GM12875 (cell line): ENCODE data around the gene MAPK12.

ENCODE experiments used
- H3K4me3 ChIP-seq: one replicate; pipeline ENCODE4 v1.5.1; 2011; ENCODE audit warnings: low read depth, low read length, control low read depth
- TF ChIP-seq, protein P1 (sequence below): IDR thresholded peaks from 2 replicates; pipeline ENCODE4 v1.5.1; 2011; ENCODE audit warnings: low read depth, mild to moderate bottlenecking, control low read depth, inconsistent platforms, low read length, moderate library complexity, borderline replicate concordance; ENCODE audit not compliant: insufficient read depth

Gene MAPK12

DNA sequence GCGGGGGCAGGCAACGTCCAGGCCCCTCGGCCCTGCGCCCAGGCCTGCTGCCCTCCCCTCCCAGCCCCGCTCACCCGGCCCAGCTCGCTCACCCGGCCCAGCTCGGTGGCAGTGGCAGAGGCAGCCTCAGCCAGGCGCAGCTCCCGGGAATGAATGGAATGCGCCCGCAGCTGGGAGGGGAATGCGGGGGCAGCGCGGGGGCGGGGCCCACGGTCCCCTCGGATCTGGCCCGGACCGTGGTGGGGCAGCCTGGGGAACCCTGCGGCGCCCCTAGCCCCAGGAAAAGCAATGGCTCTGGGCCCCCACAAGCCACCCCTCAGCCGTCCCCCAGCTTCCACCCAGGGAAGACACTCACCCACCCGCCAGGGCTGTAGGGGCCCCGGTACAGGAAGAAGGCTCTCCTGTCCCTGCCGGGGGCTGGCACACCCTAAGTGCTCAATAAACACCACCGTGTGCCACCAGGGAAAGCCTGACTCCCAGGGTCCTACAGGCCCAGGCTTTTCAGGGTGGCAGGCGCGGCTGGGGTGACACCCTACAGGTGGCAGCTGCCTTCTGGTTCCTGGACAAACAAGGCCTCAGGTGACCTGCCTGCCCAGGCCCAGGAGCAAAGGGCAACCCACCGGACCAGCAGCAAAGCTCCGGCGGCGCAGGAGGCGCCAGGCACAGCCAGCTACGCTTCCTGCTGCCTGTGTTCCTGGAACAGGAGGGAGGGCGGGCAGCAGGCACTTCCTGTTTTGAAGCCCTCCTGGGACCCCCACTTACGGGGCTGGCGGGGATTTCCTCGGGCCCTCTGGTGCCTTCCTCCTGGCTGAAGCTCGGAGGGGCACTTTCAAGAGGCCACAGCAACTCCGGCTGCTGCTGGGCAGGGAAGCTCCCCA, 32.2 kb upstream of the MAPK12 start:
- no peak overlapping the region for H3K4me3 ChIP-seq
- TF ChIP-seq, protein P1, sequence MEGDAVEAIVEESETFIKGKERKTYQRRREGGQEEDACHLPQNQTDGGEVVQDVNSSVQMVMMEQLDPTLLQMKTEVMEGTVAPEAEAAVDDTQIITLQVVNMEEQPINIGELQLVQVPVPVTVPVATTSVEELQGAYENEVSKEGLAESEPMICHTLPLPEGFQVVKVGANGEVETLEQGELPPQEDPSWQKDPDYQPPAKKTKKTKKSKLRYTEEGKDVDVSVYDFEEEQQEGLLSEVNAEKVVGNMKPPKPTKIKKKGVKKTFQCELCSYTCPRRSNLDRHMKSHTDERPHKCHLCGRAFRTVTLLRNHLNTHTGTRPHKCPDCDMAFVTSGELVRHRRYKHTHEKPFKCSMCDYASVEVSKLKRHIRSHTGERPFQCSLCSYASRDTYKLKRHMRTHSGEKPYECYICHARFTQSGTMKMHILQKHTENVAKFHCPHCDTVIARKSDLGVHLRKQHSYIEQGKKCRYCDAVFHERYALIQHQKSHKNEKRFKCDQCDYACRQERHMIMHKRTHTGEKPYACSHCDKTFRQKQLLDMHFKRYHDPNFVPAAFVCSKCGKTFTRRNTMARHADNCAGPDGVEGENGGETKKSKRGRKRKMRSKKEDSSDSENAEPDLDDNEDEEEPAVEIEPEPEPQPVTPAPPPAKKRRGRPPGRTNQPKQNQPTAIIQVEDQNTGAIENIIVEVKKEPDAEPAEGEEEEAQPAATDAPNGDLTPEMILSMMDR = no peak

DNA sequence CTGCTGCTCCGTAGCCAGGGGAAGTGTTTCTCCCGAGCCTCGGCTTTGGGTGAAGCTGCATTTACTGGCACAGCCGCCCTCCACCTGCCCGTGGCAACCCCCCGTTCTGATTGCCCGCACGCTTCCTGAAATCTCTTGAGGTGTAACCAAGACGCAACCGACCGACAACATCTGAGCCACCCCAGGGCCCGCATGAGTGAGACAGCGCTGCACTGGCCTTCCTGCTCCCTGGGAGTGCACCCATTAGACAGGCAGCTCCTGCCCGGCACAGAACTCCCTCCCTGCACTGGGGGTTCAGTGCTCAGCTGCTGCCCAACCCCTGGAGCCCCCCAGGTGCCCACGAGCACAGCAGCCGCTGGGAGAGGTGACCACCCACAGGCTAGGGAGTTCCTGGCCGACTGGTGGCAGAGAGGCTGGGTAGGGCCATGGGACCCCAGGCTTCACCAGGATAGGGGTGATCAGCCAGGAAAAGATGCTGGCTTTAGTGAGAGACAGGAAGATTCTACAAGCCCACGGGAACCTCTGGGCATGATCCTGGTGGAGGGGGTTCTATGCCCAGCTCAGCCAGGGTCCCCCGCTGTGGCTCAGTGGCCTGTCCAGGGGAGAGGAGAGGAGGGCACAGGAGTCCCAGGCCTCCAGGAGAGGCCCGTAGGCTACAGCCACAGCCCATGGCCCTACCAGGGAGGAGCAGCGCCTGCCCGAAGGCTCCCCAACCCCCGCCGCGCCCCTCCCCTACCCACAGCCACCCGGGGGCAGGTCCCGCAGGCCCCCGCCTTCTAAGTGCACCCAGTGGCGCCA, 31.4 kb upstream of the MAPK12 start:
- TF ChIP-seq, protein P1 = no peak
- no peak overlapping the region for H3K4me3 ChIP-seq

DNA sequence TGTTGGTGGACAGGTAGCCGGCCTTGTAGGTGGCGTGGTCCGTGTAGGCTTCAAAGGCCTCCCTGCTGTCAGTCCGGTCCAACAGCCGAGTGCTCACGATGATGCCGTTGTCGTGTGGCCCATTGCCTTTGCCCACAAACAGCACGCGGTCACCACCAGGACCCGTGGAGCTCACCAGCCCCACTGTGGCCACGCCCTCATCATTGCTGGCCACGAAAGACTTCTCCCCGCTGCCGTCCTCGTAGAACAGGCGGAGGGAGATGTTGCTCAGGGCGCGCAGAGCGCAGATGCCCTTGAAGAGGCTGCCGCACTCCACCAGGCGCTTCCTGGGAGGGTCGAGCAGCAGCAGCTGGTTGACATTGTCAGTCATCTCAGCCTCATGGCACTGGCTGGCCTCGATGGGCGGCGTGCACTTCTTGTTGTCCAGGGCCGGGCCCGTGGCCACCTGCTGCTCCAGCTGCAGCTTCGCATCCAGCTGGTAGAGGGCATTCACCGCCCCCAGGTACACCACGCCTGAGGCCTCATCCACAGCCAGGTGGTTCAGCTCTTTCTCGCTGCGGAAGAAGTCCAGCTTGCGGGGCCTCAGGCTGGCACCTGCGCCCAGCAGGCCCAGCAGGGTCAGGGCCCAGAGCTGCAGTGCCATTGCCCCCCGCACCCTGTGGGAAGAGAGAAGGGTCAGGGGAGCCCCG, 28.6 kb upstream of the MAPK12 start:
- H3K4me3 ChIP-seq = no peak overlapping the region
- TF ChIP-seq, protein P1 = no peak

DNA sequence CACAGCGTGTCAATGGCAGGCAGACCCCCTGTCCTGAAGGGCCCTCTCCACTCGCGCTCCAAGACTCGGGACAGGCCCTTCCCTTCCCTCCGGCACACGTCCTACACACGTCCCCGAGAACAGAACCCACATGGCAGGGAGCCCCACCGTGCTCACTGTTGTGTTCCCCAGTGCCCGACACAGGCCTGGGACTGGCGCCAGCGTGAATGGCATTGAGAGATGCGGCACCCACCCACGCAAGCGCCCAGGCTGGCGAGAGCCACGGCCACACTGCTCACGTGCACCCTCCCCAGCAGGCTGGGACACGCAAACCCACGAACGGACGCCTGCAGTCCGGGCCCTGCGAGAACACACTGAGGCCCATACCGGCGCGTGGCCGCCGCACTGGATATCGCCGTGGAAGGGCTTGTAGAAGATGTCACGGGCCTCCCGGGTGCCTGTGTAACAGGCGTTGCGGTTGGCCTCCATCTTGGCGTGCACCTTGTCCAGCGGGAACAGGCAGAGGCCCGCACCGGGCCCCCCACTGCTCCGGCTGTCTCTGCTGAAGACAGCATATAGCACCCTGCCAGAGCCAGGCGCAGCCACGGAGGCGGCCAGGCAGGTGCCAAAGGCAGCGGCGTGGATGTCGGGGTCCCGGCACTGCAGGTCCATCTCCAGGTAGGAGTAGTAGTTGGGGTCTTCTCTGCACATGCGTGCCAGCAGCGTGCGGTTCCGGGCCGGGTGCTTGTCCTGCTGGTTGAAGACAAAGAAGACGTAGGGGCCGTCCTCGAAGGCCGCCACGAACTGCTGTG, 27.9 kb upstream of the MAPK12 start:
- no peak overlapping the region for H3K4me3 ChIP-seq

DNA sequence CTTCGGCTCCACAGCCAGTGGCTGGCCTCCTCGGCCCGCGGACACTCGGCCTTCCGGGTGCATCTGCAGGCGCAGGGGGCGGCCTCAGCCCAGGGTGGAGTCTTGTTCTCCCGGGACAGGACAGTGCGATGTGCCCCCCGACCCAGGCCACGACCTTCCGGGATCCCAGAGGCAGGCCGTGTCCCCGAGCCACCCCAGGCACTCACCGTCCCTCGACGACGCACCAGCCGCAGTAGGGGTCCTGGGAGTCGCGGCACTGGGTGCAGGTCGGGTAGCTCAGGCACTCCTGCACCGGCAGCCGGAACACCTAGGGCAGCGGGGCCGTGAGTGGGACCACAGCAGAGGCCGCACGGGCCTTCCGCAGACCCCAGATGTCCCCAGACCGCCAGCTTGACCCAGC, 26.2 kb upstream of the MAPK12 start:
- TF ChIP-seq, protein P1 = no peak
- no peak overlapping the region for H3K4me3 ChIP-seq

More for the DNA sequence above, 27.9 kb upstream of the MAPK12 start:
- TF ChIP-seq, protein P1 = no peak

DNA sequence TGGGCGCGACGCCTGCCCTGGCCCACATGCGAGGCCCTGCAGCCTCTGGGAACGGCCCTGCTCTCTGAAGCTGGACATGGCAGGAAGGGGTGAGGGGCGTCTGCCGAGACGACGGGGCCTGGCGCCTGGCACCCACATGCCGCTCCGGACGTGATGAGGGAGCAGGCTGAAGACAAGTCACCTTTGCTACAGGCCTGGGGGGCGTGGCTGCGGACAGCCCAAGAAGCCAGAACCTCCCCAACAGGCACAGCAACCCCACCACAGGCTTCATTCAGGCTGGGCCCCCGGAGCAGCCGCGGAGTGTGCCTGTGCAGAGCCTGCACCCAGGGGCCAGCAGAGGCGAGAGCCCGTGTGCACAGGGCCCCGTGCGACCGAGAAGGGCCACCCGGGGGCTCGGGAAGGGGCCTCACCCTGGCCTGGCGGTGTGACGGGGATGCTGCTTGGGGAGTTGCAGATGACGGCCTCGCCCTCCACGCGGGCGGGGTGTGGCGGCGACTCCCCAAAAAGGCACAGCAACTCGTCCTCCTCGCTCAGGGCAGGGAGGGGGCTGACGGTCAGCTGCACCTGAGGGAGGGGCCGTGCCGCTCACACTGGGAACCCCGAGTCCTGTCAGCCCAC, 25.3 kb upstream of the MAPK12 start:
- TF ChIP-seq, protein P1 = no peak
- H3K4me3 ChIP-seq = no peak overlapping the region
